HG02885 (cell line): Measurements from ENCODE around the gene URB1.
"Not testable (repeated sequence)": the region's sequence is repeated elsewhere in the genome, so short reads cannot be mapped to it uniquely, and the experiment has no call there.

Experiments used
- ATAC-seq: cut with Tn5 transposase; IDR thresholded peaks from one replicate; pipeline ENCODE4 v1.9.1; 2021; ENCODE audit warnings: mild to moderate bottlenecking; ENCODE audit not compliant: unreplicated experiment, poor library complexity

The URB1 gene

GRCh38 chr21:32304998-32305397, 87.8 kb downstream of the URB1 start:
- no peak for ATAC-seq

- no peak for ATAC-seq
These were observed 89.4 kb downstream of the URB1 start for GRCh38 chr21:32303385-32303784.

- no peak for ATAC-seq
These were observed 90.3 kb downstream of the URB1 start for GRCh38 chr21:32302560-32302959.

GRCh38 chr21:32301596-32301995, 91.2 kb downstream of the URB1 start:
- no peak for ATAC-seq

- ATAC-seq, result no peak
These were observed 92.6 kb downstream of the URB1 start for GRCh38 chr21:32300117-32300681.

- no peak for ATAC-seq
These were observed 93.1 kb downstream of the URB1 start for GRCh38 chr21:32299695-32300094.

GRCh38 chr21:32298658-32299081, 94.1 kb downstream of the URB1 start, which contains the start of gene MRAP:
Gene MRAP (plus strand): TSS chr21:32298855. CDS start chr21:32298972, 117 bp downstream.
- ATAC-seq, result no peak

- no peak for ATAC-seq
These were observed 94.7 kb downstream of the URB1 start for GRCh38 chr21:32298148-32298559.

- no peak for ATAC-seq
These were observed 95.4 kb downstream of the URB1 start for GRCh38 chr21:32297449-32297848.

GRCh38 chr21:32285476-32285875, 107.3 kb downstream of the URB1 start:
- ATAC-seq, result no peak

- no peak for ATAC-seq
These were observed 109.8 kb downstream of the URB1 start for GRCh38 chr21:32282992-32283391.

GRCh38 chr21:32281531-32281930, 111.3 kb downstream of the URB1 start:
- no peak for ATAC-seq

- peak; percentile 25 for ATAC-seq
These were observed 113.5 kb downstream of the URB1 start for GRCh38 chr21:32279377-32279680.

- ATAC-seq, result peak; percentile 93
These were observed 114.1 kb downstream of the URB1 start, which contains the start of gene MIS18A for GRCh38 chr21:32278518-32279376. Gene MIS18A (minus strand): TSS chr21:32279049. CDS start chr21:32279014, 35 bp downstream.

GRCh38 chr21:32278103-32278502, 114.7 kb downstream of the URB1 start:
- ATAC-seq, result no peak

- no peak for ATAC-seq
These were observed 116.1 kb downstream of the URB1 start for GRCh38 chr21:32276671-32277070.

- no peak for ATAC-seq
These were observed 122.1 kb downstream of the URB1 start for GRCh38 chr21:32270748-32271147.

GRCh38 chr21:32265321-32265720, 127.5 kb downstream of the URB1 start:
- not testable (repeated sequence) for ATAC-seq

- no peak for ATAC-seq
These were observed 130.9 kb downstream of the URB1 start for GRCh38 chr21:32261929-32262328.
